ENCODE results near the gene VPS72.

GRCh38 chr1:151193856-151194255 is 3.9 kb upstream of the VPS72 start:
- TF ChIP-seq GATA3 (IDR thresholded peaks at IDR 0.05; ENCODE audit: low read depth, low read length), result no peak
- no peak for TF ChIP-seq GATA2 (IDR thresholded peaks at IDR 0.05; ENCODE audit: low read depth, low read length)
